HEK293 (cell line): ENCODE data around the gene SPATA4.

Experiments used
- BCL11A ChIP-seq: fragments of 450-650 bp; formaldehyde crosslinking; IDR thresholded peaks from 2 replicates; pipeline ENCODE4 v1.5.1; 2016; ENCODE audit warnings: low read depth, missing biosample characterization, missing genetic modification characterization
- CTCF ChIP-seq: fragments of 450-650 bp; formaldehyde crosslinking; IDR thresholded peaks from 2 replicates; pipeline ENCODE4 v1.5.1; 2016; ENCODE audit warnings: missing biosample characterization, missing genetic modification characterization
- ZBTB21 ChIP-seq: fragments of 450-650 bp; formaldehyde crosslinking; IDR thresholded peaks from 2 replicates; pipeline ENCODE4 v1.5.1; 2017; ENCODE audit warnings: missing biosample characterization, missing genetic modification characterization
- ZNF341 ChIP-seq: fragments of 450-650 bp; formaldehyde crosslinking; IDR thresholded peaks from 2 replicates; pipeline ENCODE4; 2016; ENCODE audit warnings: low read depth, missing biosample characterization, missing genetic modification characterization
- TF ChIP-seq, protein P1 (sequence below): fragments of 450-650 bp; formaldehyde crosslinking; IDR thresholded peaks from 2 replicates; pipeline ENCODE4 v1.5.1; 2016; ENCODE audit warnings: missing biosample characterization, missing genetic modification characterization
- TF ChIP-seq, protein P2 (sequence below): sonication (generic); formaldehyde crosslinking; IDR thresholded peaks from 2 replicates; pipeline ENCODE4 v1.8.1; 2022; ENCODE audit warnings: mild to moderate bottlenecking, moderate library complexity, missing genetic modification reagents

- TF ChIP-seq CTCF (tag by site-specific recombination) (no peak), BCL11A (tag by site-specific recombination) (no peak), ZBTB21 (tag by site-specific recombination) (no peak), ZNF341 (tag by site-specific recombination) (no peak)
- TF ChIP-seq, protein P1, sequence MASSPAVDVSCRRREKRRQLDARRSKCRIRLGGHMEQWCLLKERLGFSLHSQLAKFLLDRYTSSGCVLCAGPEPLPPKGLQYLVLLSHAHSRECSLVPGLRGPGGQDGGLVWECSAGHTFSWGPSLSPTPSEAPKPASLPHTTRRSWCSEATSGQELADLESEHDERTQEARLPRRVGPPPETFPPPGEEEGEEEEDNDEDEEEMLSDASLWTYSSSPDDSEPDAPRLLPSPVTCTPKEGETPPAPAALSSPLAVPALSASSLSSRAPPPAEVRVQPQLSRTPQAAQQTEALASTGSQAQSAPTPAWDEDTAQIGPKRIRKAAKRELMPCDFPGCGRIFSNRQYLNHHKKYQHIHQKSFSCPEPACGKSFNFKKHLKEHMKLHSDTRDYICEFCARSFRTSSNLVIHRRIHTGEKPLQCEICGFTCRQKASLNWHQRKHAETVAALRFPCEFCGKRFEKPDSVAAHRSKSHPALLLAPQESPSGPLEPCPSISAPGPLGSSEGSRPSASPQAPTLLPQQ: no peak
- TF ChIP-seq, protein P2, sequence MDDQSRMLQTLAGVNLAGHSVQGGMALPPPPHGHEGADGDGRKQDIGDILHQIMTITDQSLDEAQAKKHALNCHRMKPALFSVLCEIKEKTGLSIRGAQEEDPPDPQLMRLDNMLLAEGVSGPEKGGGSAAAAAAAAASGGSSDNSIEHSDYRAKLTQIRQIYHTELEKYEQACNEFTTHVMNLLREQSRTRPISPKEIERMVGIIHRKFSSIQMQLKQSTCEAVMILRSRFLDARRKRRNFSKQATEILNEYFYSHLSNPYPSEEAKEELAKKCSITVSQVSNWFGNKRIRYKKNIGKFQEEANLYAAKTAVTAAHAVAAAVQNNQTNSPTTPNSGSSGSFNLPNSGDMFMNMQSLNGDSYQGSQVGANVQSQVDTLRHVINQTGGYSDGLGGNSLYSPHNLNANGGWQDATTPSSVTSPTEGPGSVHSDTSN: no peak
These were observed 47.5 kb upstream of the SPATA4 start for GRCh38 chr4:176242764-176243347.
